HuH-7 (cell line): ENCODE measurements around the gene PRCD.

Experiments
- DNase-seq: peaks from one replicate; pipeline ENCODE4 v3.0.0; 2011; ENCODE audit warnings: low spot score

The PRCD gene

GRCh38 chr17:76540381-76541300 lies 797 bp downstream of the PRCD start:
- DNase-seq: peak; percentile 100

- DNase-seq: no peak
Observed at GRCh38 chr17:76541739-76542454, 2.1 kb downstream of the PRCD start.

- no peak for DNase-seq
Observed at GRCh38 chr17:76542566-76542971, 2.7 kb downstream of the PRCD start.

- DNase-seq: no peak
Observed at GRCh38 chr17:76542984-76543383, 3.1 kb downstream of the PRCD start.

GRCh38 chr17:76543482-76543825 lies 3.6 kb downstream of the PRCD start:
- DNase-seq: no peak

GRCh38 chr17:76543826-76544545 lies 4.1 kb downstream of the PRCD start:
- no peak for DNase-seq

- DNase-seq: no peak
Observed at GRCh38 chr17:76544546-76545365, 4.9 kb downstream of the PRCD start.

- DNase-seq: no peak
Observed at GRCh38 chr17:76545918-76546555, 6.2 kb downstream of the PRCD start.

GRCh38 chr17:76546556-76547182 lies 6.8 kb downstream of the PRCD start:
- no peak for DNase-seq

- DNase-seq: peak; percentile 89
Observed at GRCh38 chr17:76547183-76547641, 7.4 kb downstream of the PRCD start.

GRCh38 chr17:76547642-76548202 lies 7.9 kb downstream of the PRCD start:
- DNase-seq: no peak

GRCh38 chr17:76548378-76549214 lies 8.8 kb downstream of the PRCD start:
- no peak for DNase-seq

- DNase-seq: no peak
Observed at GRCh38 chr17:76549215-76549518, 9.3 kb downstream of the PRCD start.

GRCh38 chr17:76549539-76549938 lies 9.7 kb downstream of the PRCD start:
- DNase-seq: no peak

GRCh38 chr17:76550712-76551615 lies 11.1 kb downstream of the PRCD start:
- DNase-seq: no peak

GRCh38 chr17:76551685-76552084 lies 11.8 kb downstream of the PRCD start:
- no peak for DNase-seq

- no peak for DNase-seq
Observed at GRCh38 chr17:76553178-76553908, 13.5 kb downstream of the PRCD start.

- DNase-seq: no peak
Observed at GRCh38 chr17:76554131-76554530, 14.3 kb downstream of the PRCD start.
